ENCODE results near the gene ARSB. TPM values are rescaled to one million over a fixed set of nuclear protein-coding genes. Genes with fewer than 3 reads are reported as not detected.
"Not testable (repeated sequence)": the region's sequence is repeated elsewhere in the genome, so short reads cannot be mapped to it uniquely, and the experiment has no call there.

The ARSB gene
- total RNA-seq, 1 donor from 2014 or later = 14.6 TPM

DNA sequence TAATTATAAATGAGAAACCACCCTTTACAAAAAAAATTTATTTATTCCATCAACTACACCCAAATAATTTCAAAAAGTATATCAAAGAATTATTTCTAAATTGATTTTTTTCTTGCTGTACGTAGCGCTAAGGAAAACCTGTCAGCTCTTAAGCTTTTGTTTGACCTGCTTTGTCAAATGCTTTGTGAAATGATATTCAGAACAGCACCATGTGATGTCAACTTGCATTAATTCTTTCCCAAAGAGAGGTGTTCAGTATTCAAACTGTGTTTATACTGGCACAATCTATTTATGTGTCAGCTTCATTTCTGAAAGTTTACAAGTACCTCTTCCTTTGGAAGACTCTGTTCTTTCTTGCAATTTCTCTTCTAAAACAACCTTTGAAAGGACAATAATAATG lies 12.0 kb upstream of the ARSB start:
- Histone ChIP-seq H3K9ac (ENCODE audit: low read depth in 1 of 3, low read length in 3 of 3) (no peak overlapping the region), H3K36me3 (ENCODE audit: control insufficient read depth in 3 of 3, insufficient read depth in 3 of 3, low read length in 3 of 3) (no peaks in the 10 kb centered on the region), H3K4me1 (ENCODE audit: control insufficient read depth in 3 of 3, insufficient read depth in 3 of 3, low read length in 3 of 3) (no peaks in the 10 kb centered on the region), H3K4me3 (ENCODE audit: low read length in 3 of 3) (no peak overlapping the region), H3K27me3 (ENCODE audit: control insufficient read depth in 3 of 3, insufficient read depth in 3 of 3, low read length in 3 of 3) (no peaks in the 10 kb centered on the region), H3K9me3 (ENCODE audit: control insufficient read depth in 3 of 3, low read length in 3 of 3) (no peaks in the 10 kb centered on the region), H3K27ac (ENCODE audit: low read depth, low read length) (no peak overlapping the region)

- Histone ChIP-seq H3K4me3 (ENCODE audit: low read length in 3 of 3) (no peak overlapping the region), H3K36me3 (ENCODE audit: control insufficient read depth in 3 of 3, insufficient read depth in 3 of 3, low read length in 3 of 3) (no peaks in the 10 kb centered on the region), H3K27ac (ENCODE audit: low read depth, low read length) (no peak overlapping the region), H3K4me1 (ENCODE audit: control insufficient read depth in 3 of 3, insufficient read depth in 3 of 3, low read length in 3 of 3) (no peaks in the 10 kb centered on the region), H3K9ac (ENCODE audit: low read depth in 1 of 3, low read length in 3 of 3) (no peak overlapping the region), H3K9me3 (ENCODE audit: control insufficient read depth in 3 of 3, low read length in 3 of 3) (no peaks in the 10 kb centered on the region), H3K27me3 (ENCODE audit: control insufficient read depth in 3 of 3, insufficient read depth in 3 of 3, low read length in 3 of 3) (no peaks in the 10 kb centered on the region)
These were observed 10.5 kb upstream of the ARSB start for GRCh38 chr5:78995521-78996007.

DNA sequence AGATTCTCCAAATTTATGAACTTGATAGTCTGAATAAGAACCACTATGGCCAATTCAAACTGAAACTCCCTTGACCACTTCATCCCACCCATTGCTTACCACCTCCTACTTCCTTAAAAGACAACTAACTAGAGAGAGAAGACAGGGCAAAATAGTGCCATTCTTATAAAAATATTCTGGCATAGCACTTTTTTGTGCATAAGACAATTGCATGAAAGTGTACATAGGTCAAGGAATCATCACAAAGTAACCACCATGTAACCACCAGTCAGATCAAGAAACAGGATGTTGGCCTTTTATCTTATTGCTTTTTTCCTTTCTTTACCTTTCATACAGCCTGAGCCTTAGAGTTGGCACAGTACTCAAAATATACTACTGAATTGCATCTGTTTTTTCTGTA lies 8.1 kb upstream of the ARSB start:
- H3K27me3 ChIP-seq (ENCODE audit: control insufficient read depth in 3 of 3, insufficient read depth in 3 of 3, low read length in 3 of 3) = no peaks in the 10 kb centered on the region
- no peak overlapping the region for H3K27ac ChIP-seq (ENCODE audit: low read depth, low read length)
- no peaks in the 10 kb centered on the region for H3K36me3 ChIP-seq (ENCODE audit: control insufficient read depth in 3 of 3, insufficient read depth in 3 of 3, low read length in 3 of 3)
- H3K9ac ChIP-seq (ENCODE audit: low read depth in 1 of 3, low read length in 3 of 3) = no peak overlapping the region
- H3K9me3 ChIP-seq (ENCODE audit: control insufficient read depth in 3 of 3, low read length in 3 of 3) = no peaks in the 10 kb centered on the region
- H3K4me3 ChIP-seq (ENCODE audit: low read length in 3 of 3) = no peak overlapping the region
- no peaks in the 10 kb centered on the region for H3K4me1 ChIP-seq (ENCODE audit: control insufficient read depth in 3 of 3, insufficient read depth in 3 of 3, low read length in 3 of 3)

- no peaks in the 10 kb centered on the region for H3K36me3 ChIP-seq (ENCODE audit: control insufficient read depth in 3 of 3, insufficient read depth in 3 of 3, low read length in 3 of 3)
- H3K9me3 ChIP-seq (ENCODE audit: control insufficient read depth in 3 of 3, low read length in 3 of 3) = no peaks in the 10 kb centered on the region
- H3K4me1 ChIP-seq (ENCODE audit: control insufficient read depth in 3 of 3, insufficient read depth in 3 of 3, low read length in 3 of 3) = no peaks in the 10 kb centered on the region
These were observed 7.0 kb upstream of the ARSB start for GRCh38 chr5:78992146-78992545.

GRCh38 chr5:78989080-78989479 lies 4.0 kb upstream of the ARSB start:
- peaks cover 6 to 12% (median 9%) of the 10 kb centered on the region in 3 donors for H3K4me1 ChIP-seq (ENCODE audit: control insufficient read depth in 3 of 3, insufficient read depth in 3 of 3, low read length in 3 of 3)
- no peak overlapping the region for H3K27ac ChIP-seq (ENCODE audit: low read depth, low read length)
- no peak overlapping the region for H3K9ac ChIP-seq (ENCODE audit: low read depth in 1 of 3, low read length in 3 of 3)
- no peaks in the 10 kb centered on the region for H3K9me3 ChIP-seq (ENCODE audit: control insufficient read depth in 3 of 3, low read length in 3 of 3)
- H3K4me3 ChIP-seq (ENCODE audit: low read length in 3 of 3) = no peak overlapping the region
- H3K27me3 ChIP-seq (ENCODE audit: control insufficient read depth in 3 of 3, insufficient read depth in 3 of 3, low read length in 3 of 3) = no peaks in the 10 kb centered on the region
- H3K36me3 ChIP-seq (ENCODE audit: control insufficient read depth in 3 of 3, insufficient read depth in 3 of 3, low read length in 3 of 3) = no peaks in the 10 kb centered on the region

More at GRCh38 chr5:78992146-78992545, 7.0 kb upstream of the ARSB start:
- no peaks in the 10 kb centered on the region for H3K27me3 ChIP-seq (ENCODE audit: control insufficient read depth in 3 of 3, insufficient read depth in 3 of 3, low read length in 3 of 3)
- no peak overlapping the region for H3K4me3 ChIP-seq (ENCODE audit: low read length in 3 of 3)
- H3K27ac ChIP-seq (ENCODE audit: low read depth, low read length) = no peak overlapping the region
- no peak overlapping the region for H3K9ac ChIP-seq (ENCODE audit: low read depth in 1 of 3, low read length in 3 of 3)

DNA sequence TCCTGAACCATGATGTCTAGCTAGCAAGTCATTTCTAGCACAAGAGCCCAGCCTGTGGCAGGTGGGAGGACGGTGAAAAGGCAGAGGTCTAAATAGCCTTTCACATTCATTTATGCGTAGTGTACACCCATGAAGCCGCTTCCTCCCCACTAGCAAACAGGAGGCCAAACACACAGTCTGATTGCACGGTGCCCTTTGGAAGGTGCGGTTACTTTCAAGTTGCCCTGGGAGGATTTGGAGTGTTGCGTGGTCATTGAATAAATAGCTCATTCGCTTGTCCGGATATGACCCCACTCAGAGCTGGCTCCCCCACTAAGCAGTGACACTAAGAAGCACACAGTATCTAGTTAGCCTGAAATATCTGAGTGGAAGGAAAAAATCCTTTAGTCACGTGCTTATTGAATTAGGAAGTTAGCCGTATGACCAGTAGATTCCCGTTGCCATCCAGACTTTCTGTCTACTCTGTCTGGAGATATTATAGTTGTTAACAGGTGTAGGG lies 664 bp upstream of the ARSB start:
- peak overlapping the region; percentile 82 for H3K27ac ChIP-seq (ENCODE audit: low read depth, low read length)
- peaks cover 6 to 17% (median 16%) of the 10 kb centered on the region in 3 donors for H3K4me1 ChIP-seq (ENCODE audit: control insufficient read depth in 3 of 3, insufficient read depth in 3 of 3, low read length in 3 of 3)
- no peaks in the 10 kb centered on the region for H3K36me3 ChIP-seq (ENCODE audit: control insufficient read depth in 3 of 3, insufficient read depth in 3 of 3, low read length in 3 of 3)
- H3K9ac ChIP-seq (ENCODE audit: low read depth in 1 of 3, low read length in 3 of 3) = peak overlapping the region; percentile 67 to 87 (median 81)
- no peaks in the 10 kb centered on the region for H3K27me3 ChIP-seq (ENCODE audit: control insufficient read depth in 3 of 3, insufficient read depth in 3 of 3, low read length in 3 of 3)
- H3K4me3 ChIP-seq (ENCODE audit: low read length in 3 of 3) = peak overlapping the region; percentile 75 to 81 (median 79)
- H3K9me3 ChIP-seq (ENCODE audit: control insufficient read depth in 3 of 3, low read length in 3 of 3) = no peaks in the 10 kb centered on the region

GRCh38 chr5:78984439-78985115 lies 533 bp downstream of the ARSB start:
- no peaks in the 10 kb centered on the region for H3K9me3 ChIP-seq (ENCODE audit: control insufficient read depth in 3 of 3, low read length in 3 of 3)
- H3K27ac ChIP-seq (ENCODE audit: low read depth, low read length) = peak overlapping the region; percentile 82
- H3K4me1 ChIP-seq (ENCODE audit: control insufficient read depth in 3 of 3, insufficient read depth in 3 of 3, low read length in 3 of 3) = peaks cover 6 to 17% (median 16%) of the 10 kb centered on the region in 3 donors
- no peaks in the 10 kb centered on the region for H3K36me3 ChIP-seq (ENCODE audit: control insufficient read depth in 3 of 3, insufficient read depth in 3 of 3, low read length in 3 of 3)
- H3K27me3 ChIP-seq (ENCODE audit: control insufficient read depth in 3 of 3, insufficient read depth in 3 of 3, low read length in 3 of 3) = no peaks in the 10 kb centered on the region
- peak overlapping the region; percentile 81 to 87 (median 82) for H3K9ac ChIP-seq (ENCODE audit: low read depth in 1 of 3, low read length in 3 of 3)
- peak overlapping the region; percentile 79 to 86 (median 81) for H3K4me3 ChIP-seq (ENCODE audit: low read length in 3 of 3)

GRCh38 chr5:78983601-78984438 lies 1.3 kb downstream of the ARSB start:
- peak overlapping the region; percentile 82 for H3K27ac ChIP-seq (ENCODE audit: low read depth, low read length)
- H3K4me1 ChIP-seq (ENCODE audit: control insufficient read depth in 3 of 3, insufficient read depth in 3 of 3, low read length in 3 of 3) = peaks cover 6 to 17% (median 16%) of the 10 kb centered on the region in 3 donors
- no peaks in the 10 kb centered on the region for H3K27me3 ChIP-seq (ENCODE audit: control insufficient read depth in 3 of 3, insufficient read depth in 3 of 3, low read length in 3 of 3)
- no peaks in the 10 kb centered on the region for H3K36me3 ChIP-seq (ENCODE audit: control insufficient read depth in 3 of 3, insufficient read depth in 3 of 3, low read length in 3 of 3)
- no peaks in the 10 kb centered on the region for H3K9me3 ChIP-seq (ENCODE audit: control insufficient read depth in 3 of 3, low read length in 3 of 3)
- peak overlapping the region; percentile 79 to 86 (median 81) for H3K4me3 ChIP-seq (ENCODE audit: low read length in 3 of 3)
- peak overlapping the region; percentile 81 to 87 (median 82) for H3K9ac ChIP-seq (ENCODE audit: low read depth in 1 of 3, low read length in 3 of 3)

DNA sequence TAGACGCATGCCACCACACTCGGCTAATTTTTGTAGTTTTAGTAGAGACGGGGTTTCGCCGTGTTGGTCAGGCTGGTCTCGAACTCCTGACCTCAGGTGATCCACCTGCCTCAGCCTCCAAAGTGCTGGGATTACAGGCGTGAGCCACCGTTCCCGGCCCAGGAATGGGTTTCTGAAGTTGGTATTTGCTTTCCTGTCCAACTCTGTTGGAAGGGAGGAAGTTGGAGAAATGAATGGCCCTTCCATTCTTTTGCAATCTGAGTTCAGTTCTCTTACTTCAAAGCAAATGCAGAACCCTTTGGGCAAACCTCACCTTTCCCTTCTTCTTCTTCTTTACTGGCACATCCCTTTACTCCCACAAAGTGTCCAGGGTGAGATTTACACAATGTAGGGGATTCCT lies 1.9 kb downstream of the ARSB start:
- H3K9me3 ChIP-seq (ENCODE audit: control insufficient read depth in 3 of 3, low read length in 3 of 3); H3K9ac ChIP-seq (ENCODE audit: low read depth in 1 of 3, low read length in 3 of 3); H3K27ac ChIP-seq (ENCODE audit: low read depth, low read length); H3K4me3 ChIP-seq (ENCODE audit: low read length in 3 of 3); H3K36me3 ChIP-seq (ENCODE audit: control insufficient read depth in 3 of 3, insufficient read depth in 3 of 3, low read length in 3 of 3); H3K27me3 ChIP-seq (ENCODE audit: control insufficient read depth in 3 of 3, insufficient read depth in 3 of 3, low read length in 3 of 3): not testable (repeated sequence)
- H3K4me1 ChIP-seq (ENCODE audit: control insufficient read depth in 3 of 3, insufficient read depth in 3 of 3, low read length in 3 of 3) = peaks cover 6 to 17% (median 16%) of the 10 kb centered on the region in 3 donors

DNA sequence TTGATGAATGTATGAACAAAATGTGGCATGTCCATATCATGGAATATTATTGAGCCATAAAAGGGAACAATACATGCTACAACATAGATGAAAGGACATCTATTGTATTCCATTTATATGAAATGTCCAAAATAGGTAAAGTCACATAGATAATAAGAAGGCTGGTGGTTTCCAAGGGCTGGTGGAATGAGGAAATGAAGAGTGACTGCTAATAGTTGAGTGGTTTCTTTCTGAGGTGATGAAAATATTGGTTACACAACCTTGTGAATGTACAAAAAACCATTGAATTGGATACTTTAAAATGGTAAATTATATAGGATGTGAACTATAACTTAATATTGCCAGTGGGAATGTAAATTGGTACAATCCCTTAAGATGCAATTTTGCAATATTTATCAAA lies 5.2 kb downstream of the ARSB start:
- no peaks in the 10 kb centered on the region for H3K36me3 ChIP-seq (ENCODE audit: control insufficient read depth in 3 of 3, insufficient read depth in 3 of 3, low read length in 3 of 3)
- H3K27ac ChIP-seq (ENCODE audit: low read depth, low read length) = no peak overlapping the region
- no peaks in the 10 kb centered on the region for H3K9me3 ChIP-seq (ENCODE audit: control insufficient read depth in 3 of 3, low read length in 3 of 3)
- H3K4me3 ChIP-seq (ENCODE audit: low read length in 3 of 3) = no peak overlapping the region
- H3K9ac ChIP-seq (ENCODE audit: low read depth in 1 of 3, low read length in 3 of 3) = no peak overlapping the region
- peaks cover 0 to 13% (median 4%) of the 10 kb centered on the region in 3 donors for H3K4me1 ChIP-seq (ENCODE audit: control insufficient read depth in 3 of 3, insufficient read depth in 3 of 3, low read length in 3 of 3)
- H3K27me3 ChIP-seq (ENCODE audit: control insufficient read depth in 3 of 3, insufficient read depth in 3 of 3, low read length in 3 of 3) = no peaks in the 10 kb centered on the region
